GM12892 (cell line): ENCODE data around the gene PLXDC1.

Source experiments
- POLR2A ChIP-seq: IDR thresholded peaks from 2 replicates; pipeline ENCODE4 v1.6.1; 2011; ENCODE audit warnings: low read depth, low read length, control low read depth
- POLR2AphosphoS5 ChIP-seq: IDR thresholded peaks from 2 replicates; pipeline ENCODE4 v1.6.1; 2011; ENCODE audit warnings: low read depth, low read length, control low read depth
- TAF1 ChIP-seq: IDR thresholded peaks from 2 replicates; pipeline ENCODE4 v1.6.1; 2011; ENCODE audit warnings: low read depth, mild to moderate bottlenecking, control low read depth, low read length, borderline replicate concordance

- TF ChIP-seq POLR2A (no peak), TAF1 (no peak), POLR2AphosphoS5 (no peak)
These were observed 7.2 kb upstream of the PLXDC1 start for GRCh38 chr17:39158623-39159022.
